GM19351 (cell line): ENCODE results near the gene COL8A2.
"Not testable (repeated sequence)": the region's sequence is repeated elsewhere in the genome, so short reads cannot be mapped to it uniquely, and the experiment has no call there.

Experiments
- ATAC-seq: cut with Tn5 transposase; IDR thresholded peaks from one replicate; pipeline ENCODE4 v1.9.1; 2021; ENCODE audit warnings: mild to moderate bottlenecking, moderate library complexity; ENCODE audit not compliant: unreplicated experiment

Gene COL8A2

DNA sequence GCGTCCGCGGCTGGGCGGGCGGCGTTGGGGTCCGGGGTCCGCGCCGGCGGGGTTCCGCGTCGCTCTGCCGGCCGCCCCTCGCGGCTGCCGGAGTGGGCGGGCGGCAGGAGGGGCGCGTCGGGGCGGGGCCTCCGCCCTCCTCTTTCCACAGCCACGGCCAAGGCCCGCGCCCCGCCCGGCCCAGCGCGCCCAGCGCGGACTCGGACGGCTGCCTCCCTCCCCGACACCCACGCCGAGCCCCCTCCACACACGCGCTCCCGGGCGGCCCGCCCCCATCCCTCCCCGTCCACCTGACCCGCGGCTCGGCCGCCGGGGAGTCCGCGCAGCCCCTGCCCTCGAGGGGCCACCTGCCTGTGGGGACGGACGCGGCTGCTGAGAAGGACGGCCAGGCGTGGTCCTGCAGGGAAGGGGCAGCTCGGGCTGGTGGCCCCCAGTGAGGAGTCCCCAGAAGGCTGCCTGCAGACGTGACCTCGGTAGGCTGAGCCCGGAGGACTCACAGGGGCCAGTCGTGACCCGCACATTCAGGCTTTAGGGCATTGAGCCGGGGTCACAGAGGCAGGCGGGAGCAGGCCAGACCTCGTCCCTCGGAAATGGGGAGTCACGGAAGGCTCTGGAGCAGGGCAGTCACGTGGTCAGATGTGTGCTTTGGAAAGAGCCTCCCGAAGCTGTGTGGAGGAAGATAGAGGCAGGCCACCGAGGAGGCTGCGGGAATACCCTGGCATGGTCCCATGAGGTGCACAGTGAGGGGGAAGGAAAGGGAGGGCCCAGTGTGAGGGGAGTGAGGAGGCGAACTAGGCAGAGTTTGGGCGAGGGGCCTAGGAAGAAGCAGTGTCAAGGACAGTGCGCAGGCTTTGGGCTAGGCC is at the start of gene COL8A2:
Gene COL8A2, minus strand, starts transcription at position 94 of the 863 bp plus-strand sequence. CDS start 24,980 bp downstream, outside the sequence.
- ATAC-seq = no peak

DNA sequence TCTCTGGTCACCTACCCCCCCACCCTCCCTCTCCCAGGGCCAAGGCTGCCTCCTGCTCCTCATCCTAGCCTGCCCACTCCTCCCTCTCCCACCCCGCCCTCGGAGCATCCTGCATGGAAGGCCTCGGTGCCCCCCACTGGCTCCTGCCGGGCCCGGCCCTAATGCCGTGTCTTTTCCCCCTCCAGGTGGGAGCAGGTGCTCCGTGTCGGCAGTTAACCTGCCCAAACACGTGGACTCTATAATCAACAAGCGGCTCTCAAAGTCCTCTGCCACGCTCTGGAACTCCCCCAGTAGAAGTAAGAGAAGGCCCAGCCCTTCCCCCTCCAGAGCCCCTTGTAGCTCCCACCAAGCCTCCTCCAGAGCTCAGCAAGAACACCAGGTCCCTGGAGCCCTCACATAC is 49.7 kb upstream of the COL8A2 start:
- no peak for ATAC-seq

DNA sequence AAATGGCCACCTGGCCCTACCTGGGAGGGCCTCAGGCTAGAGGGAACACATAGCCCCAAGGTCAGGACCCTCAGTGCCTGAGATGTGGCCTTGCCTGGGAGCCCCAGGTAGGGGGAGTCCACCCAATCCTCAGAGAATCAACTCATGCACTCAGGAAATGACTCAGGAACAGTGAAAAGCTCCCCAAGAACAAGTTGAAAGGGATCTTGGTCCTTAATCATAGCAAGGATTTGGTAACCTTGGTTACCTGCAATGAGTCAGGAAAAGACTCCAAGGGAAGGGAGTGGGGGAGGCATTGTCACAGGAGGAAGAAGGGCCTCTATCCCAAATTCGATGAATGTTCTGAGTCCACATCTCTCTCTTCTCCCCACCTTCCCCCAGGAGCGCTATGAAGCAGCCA is 48.0 kb upstream of the COL8A2 start:
- ATAC-seq = no peak

DNA sequence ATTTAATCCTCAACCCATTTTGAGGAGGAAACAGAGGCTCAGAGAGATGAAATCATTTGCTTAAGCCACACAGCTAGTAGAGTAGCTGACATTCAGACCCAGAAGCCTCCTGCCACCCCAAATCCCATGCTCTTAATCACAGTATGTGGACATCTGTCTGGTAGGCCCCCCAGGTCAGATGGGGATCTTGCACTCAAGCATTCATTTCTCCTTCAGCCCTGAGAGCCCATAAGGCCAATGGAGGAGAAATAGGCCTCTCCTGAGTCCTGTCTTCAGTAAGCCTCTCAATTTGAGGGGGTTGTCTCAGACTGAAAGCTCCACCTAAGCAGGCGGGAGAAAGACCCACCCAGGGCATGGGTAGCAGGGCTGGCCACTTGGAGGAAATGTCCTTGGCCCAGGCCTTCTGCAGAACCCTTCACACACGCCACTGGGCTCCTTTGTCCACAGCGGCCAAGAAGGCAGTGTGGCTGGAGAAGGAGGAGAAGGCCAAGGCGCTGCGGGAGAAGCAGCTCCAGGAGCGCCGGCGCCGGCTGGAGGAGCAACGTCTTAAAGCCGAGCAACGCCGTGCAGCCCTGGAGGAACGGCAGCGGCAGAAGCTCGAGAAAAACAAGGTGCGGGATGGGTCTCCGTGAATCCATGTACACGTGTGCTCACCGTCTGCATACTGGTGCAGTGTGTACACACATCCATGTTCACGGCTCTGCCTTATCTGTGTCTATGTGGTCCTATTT is 47.2 kb upstream of the COL8A2 start:
- no peak for ATAC-seq

DNA sequence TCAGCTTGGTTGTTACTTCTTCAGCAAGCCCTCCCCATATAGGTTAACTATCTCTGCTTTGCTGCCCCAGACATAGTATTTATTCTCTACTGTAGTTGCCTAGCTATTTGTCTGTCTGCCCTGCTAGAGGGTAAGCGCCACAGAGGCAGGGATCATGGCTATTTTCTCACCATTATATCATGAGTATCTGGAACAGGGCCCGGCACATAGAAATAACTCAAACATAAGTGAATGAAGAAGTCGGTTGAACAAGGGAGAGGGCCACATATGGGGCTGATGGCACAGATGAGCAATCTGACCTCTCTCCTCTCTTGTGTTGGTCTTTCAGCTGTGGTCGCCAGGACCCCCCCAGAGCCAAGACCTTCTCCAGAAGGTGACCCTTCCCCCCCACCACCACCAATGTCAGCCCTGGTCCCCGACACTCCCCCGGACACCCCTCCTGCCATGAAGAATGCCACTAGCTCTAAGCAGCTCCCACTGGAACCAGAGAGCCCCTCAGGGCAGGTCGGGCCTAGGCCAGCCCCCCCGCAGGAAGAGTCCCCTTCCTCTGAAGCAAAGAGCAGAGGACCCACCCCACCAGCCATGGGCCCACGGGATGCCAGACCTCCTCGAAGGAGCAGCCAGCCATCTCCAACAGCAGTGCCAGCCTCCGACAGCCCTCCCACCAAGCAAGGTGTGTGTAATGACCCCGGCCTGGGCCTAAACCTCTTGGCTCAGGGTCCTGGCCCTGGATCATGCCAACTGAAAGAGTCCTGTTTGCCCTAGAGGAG is 45.8 kb upstream of the COL8A2 start:
- ATAC-seq = no peak

DNA sequence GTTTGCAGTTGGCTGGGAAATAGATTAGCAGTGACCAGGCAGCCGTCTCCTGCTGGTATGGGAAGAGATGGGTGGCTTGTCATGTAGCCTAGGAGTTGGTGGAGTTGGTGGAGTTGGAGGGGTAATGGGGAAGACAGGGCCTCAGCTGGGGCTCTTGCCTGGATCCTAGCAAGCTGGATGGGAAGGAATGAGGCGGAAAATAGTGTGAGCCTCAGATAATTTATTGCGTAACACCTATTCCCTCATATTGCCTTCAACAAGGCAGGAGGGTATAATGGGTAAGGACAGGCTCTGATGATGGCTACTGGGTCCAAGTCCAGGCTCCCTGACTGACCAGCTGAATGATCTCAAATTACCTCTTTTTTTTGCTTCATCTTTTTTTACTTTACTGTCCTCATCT is 43.5 kb upstream of the COL8A2 start:
- ATAC-seq = no peak

DNA sequence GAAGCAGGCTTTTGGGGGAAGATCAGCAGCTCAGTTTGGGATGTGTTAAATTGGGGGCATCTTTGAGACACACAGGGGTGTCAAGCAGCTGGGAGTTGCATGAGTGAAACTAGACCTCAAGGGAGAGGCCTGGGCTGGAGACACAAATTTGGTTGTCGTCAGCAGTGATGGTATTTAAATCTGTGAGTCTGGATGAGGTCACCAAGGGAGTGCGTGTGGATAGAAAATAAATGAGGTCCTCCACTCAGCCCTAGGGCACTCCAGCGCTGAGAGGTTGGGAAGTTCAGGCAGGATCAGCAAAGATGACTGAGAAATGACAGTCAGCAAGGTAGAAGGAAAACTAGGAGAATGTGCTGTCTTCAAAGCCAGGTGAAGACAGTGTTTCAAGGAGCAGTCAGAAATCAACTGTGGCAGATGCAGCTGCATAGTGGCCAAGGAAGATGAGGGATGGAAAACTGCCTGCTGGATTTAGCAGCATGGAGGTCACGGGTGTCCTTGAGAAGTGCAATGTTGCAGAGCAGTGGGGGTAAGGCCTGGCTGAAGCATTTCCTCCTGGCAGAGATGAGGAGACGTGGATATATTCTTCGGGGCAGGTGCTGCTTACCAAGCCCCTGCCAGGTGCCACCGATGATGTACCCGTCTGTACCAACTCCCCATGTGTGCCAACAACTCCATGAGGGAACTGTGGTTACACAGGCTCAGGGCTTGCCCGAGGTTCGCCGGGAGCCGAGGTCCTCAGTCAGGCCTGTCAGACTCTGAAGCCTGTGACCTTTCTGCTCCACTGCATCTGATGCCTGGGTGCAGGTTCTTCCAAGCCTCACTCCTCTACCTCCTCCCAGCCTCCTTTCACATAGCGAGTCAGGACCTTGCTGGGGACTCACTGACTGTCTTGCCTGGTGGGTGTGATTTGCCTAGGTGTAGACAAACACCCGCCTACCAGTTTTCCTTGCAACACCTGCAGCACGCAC is 42.2 kb upstream of the COL8A2 start:
- no peak for ATAC-seq

DNA sequence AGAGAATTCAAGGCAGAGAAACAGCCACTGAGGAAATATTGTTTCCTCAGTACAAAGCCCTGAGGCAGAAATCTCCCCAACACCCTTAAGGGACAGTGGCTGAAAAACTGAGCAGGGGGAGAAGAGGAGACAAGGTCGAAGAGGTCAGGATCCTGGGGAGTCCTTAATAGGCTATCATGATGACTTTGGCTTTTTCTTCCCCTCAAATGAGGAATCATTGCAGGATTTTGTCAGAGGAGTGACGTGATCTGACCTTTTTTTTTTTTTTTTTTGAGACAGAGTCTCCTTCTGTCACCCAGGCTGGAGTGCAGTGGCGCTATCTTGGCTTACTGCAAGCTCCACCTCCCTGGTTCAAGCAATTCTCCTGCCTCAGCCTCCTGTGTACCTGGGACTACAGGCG is 41.1 kb upstream of the COL8A2 start:
- no peak for ATAC-seq

DNA sequence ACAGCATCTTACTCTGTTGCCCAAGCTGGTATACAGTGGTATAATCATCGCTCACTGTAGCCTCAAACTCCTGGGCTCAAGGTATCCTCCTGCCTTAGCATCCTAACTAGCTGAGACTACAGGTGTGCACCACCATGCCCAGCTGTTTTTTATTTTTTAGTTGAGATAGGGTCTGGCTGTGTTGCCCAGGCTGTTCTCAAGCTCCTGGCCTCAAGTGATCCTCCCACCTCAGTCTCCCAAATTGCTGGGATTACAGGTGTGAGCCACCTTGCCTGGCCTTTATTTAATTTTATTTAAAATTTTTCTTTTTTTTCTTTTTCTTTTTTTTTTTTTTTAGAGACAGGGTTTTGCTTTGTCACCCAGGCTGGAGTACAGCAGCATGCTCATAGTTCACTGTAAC is 40.1 kb upstream of the COL8A2 start:
- no peak for ATAC-seq

DNA sequence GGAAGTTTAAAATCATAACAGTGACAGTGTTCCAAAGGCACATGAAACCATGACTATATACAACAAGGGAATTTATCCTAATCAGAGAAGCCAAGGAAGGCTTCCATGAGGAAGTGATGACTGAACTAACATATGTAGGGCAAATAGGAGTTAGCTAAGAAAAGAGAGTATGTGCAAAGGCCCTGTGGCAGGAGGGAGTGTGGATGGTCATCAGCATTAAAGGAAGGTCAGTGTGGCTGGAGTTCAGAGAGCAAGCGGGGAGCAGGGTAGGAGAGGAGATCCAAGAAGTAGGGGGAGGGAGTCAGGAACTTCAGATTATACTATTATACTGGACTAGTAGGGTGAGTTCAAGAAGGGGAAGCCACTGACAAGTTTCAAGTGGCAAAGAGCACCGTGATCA is 39.3 kb upstream of the COL8A2 start:
- no peak for ATAC-seq

DNA sequence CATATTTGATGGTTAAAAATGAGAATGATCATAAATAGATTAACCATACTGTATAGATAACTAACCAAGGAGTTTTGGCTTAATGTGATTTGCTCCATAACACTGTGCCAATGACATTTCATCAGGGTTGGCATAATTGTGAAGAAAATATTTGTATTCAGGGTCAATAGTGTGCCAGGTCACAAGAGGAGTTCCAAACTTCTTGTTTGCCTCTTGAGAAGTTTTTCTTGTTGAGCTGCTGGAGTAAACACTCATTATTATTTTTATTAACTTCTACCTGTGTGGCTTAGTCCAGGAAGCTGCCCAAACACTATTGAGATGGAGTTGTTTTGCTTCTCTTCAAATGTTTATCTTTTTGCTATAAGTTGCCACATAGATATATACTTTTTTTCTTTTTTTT is 38.4 kb upstream of the COL8A2 start:
- ATAC-seq = no peak

DNA sequence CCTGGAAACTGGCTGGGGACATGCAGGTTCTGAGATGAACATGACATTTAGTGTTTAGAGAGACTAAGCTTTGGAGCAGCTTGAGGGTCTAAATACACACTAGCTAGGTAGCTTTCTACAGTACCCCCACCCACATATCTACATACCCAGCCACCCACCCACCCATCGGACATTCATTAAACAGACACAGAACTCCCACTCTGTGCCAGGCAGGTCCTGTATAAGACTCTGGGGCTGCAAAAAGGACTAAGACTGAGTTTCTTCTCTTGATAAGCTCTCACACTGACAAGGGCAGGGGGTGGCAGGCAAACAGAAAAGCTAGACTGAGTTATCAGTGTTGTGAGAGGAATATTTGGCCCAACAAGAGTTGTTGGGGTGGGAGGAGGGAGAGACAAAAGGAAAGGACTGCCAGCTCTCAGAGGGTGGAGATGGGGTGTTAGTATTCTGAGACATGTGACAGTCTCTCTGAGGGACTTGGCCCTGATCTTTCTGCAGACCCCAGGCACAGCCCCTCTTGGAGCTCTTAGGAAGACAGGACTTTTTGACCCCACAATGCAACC is 37.7 kb upstream of the COL8A2 start:
- no peak for ATAC-seq

DNA sequence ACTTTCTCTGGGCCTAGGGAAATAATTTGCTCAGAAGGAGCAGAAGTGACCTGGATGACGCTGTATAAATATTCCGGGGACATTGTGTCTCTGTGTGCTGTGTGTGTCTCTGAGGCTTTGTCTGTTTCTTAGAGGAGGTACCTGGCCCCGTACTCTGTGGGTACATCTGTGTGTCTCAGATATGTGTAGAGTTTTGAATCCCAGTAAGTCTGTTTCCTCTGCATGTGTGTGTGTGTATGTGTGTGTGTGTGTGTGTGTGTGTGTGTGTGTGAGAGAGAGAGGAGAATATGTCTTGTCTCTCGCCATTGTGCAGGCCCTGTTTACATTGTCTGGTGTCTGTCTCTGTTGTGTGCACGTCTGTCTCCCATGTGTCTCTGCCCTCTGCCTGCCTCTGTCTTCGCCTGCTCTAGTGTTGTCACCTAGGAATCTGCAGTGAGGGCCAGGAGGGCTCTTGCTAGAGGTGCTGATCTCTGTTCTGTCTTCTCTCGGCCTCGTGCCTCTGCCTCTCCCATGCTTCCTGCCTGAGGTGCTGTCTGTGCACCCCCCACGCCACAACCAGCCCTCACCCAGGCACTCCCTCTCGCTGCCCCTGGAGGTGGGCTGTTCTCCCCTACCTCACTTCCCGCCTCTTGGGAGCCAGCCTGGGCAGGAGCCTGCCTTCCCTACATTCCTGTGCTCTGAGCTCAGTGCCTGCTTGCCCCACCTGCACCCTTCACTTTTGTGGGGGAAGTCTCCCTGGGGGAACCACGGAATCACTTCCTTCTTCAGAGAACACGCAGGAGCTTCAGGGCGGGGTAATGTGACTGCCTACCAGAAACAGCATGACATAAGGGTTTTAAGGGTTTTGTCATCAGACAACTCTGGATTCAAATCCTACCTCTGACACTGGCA is 36.9 kb upstream of the COL8A2 start:
- no peak for ATAC-seq

DNA sequence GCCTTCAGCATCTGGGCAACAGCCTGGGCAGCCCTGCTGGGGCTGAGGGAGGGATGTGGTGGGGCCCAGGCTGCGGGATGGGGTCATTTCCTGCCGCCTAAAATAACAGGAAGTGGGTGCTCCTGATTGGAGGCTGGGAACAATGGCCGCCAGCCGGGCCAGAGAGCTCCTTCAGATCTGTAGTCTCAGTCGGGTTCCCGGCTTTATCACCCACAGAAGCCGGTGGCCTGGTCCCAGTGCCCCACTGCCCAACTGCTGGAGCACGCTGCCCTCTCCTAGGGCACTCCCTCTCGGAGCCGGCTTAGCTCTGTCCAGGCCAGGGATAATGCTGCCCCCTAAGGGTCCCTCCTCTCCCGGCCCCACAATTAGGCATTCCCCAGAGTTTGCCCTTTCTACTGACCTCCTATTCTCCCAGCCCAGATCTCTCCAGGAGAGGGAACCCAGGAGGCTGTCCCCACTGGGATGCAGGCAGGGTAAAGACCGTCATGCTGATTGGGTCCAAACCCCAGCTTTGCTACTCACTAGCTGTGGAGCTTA is 36.0 kb upstream of the COL8A2 start:
- no peak for ATAC-seq

DNA sequence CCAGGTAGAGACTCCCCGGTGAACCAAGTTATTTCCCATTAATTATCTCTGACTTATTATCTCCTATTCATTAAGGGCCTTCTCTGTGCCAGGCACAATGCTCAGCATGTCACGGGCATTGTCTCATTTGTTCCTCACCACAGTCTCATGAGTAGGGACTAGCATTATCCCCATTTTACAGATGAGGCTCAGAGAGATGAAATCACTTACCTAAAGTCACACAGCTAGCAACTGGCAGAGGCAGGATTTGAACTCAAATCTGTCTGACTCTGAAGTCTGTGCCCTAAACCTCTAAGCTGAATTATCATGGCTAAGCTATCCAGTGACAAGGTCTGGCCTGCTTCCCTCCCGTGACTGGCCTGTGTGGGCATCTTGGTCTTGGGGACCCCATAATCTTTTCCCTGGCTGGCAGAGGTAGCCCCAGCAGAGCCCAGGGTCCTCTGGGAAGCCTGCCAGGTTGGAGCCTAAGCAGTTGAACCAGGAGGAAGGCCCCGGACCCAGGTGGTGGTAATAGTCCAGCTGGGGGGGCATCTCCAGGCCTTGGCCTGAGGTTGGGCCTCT is 35.4 kb upstream of the COL8A2 start:
- ATAC-seq = no peak

DNA sequence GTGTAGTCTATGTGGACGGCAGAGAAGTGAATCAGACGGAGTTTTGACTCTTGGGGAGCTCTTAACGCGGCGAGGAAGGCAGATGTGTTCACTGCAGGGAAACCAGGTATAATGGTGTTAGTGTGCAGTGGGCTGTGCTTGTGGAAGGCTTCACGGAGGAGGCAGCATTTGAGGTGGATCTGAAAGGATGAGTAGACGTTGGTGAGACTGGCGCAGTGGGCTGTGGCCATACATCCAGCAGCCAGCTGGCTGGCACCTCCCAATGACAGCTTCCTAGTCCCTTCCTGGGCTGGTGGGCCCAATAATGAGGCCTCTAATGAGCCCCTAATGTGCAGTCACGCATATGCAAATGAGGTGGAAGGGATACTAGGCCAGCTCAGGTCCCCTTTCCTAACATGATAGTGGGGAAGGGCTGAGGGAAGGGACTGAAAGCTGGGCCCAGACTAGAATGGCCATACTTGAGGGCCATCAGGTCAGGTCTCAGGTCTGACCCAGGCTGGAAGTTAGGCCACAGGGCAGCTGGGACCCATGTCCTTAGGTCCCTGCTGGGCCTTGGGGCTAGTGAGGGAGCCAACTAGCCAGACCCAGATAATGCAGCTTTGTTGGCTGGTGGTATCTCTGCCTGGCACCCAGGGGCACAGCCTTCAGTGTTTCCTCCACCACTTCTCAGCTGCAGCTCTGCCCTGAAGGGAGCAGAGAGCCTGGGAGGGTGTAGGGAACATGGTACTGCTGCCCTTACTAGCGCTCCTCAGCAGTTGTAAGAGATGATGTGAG is 34.8 kb upstream of the COL8A2 start:
- ATAC-seq = no peak

DNA sequence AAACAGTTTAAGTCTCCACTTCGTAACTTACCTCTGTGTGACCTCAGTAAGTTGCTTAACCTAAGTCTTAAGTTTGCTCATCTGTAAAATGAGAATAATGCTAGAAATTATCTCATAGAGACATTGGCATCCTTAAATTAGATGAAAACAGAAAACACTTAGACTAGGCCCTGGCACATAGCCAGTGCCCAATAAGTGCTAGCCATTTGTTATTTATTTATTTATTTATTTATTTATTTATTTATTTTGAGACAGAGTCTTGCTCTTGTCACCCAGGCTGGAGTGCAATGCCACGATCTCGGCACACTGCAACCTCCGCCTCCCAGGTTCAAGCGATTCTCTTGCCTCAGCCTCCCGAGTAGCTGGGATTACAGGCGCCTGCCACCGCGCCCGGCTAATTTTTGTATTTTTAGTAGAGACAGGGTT is 33.8 kb upstream of the COL8A2 start:
- ATAC-seq = not testable (repeated sequence)
